GM19238 (cell line): Measurements from ENCODE around the gene CAD.
"Not testable (repeated sequence)": the region's sequence is repeated elsewhere in the genome, so short reads cannot be mapped to it uniquely, and the experiment has no call there.

Experiments used
- DNase-seq: peaks from one replicate; pipeline ENCODE4 v3.0.0; 2011; ENCODE audit warnings: low spot score; ENCODE audit not compliant: insufficient read length

CAD gene

GRCh38 chr2:27217173-27218121 lies at the start of gene CAD:
TSS of gene CAD (plus strand) at chr2:27217369. CDS start at chr2:27217552, 183 bp downstream.
- DNase-seq: peak; percentile 87

- DNase-seq: no peak
Observed at GRCh38 chr2:27170581-27171337, 46.4 kb upstream of the CAD start.

- no peak for DNase-seq
Observed at GRCh38 chr2:27171351-27171848, 45.8 kb upstream of the CAD start.

GRCh38 chr2:27174638-27175037 lies 42.5 kb upstream of the CAD start:
- no peak for DNase-seq

- DNase-seq: no peak
Observed at GRCh38 chr2:27175330-27175729, 41.8 kb upstream of the CAD start.

- DNase-seq: not testable (repeated sequence)
Observed at GRCh38 chr2:27175781-27176180, 41.4 kb upstream of the CAD start.

- DNase-seq: no peak
Observed at GRCh38 chr2:27177441-27178351, 39.5 kb upstream of the CAD start.

GRCh38 chr2:27178469-27178868 lies 38.7 kb upstream of the CAD start:
- no peak for DNase-seq

GRCh38 chr2:27179344-27180000 lies 37.7 kb upstream of the CAD start:
- DNase-seq: no peak

GRCh38 chr2:27182346-27182745 lies 34.8 kb upstream of the CAD start:
- DNase-seq: no peak

GRCh38 chr2:27184115-27184514 lies 33.1 kb upstream of the CAD start:
- no peak for DNase-seq

- no peak for DNase-seq
Observed at GRCh38 chr2:27185331-27186026, 31.7 kb upstream of the CAD start.

GRCh38 chr2:27186613-27187345 lies 30.4 kb upstream of the CAD start:
- DNase-seq: no peak

- DNase-seq: no peak
Observed at GRCh38 chr2:27189989-27190388, 27.2 kb upstream of the CAD start.

- no peak for DNase-seq
Observed at GRCh38 chr2:27191070-27191829, 25.9 kb upstream of the CAD start.

- no peak for DNase-seq
Observed at GRCh38 chr2:27194538-27195354, 22.4 kb upstream of the CAD start.

- DNase-seq: not testable (repeated sequence)
Observed at GRCh38 chr2:27195799-27196198, 21.4 kb upstream of the CAD start.

- not testable (repeated sequence) for DNase-seq
Observed at GRCh38 chr2:27198068-27198467, 19.1 kb upstream of the CAD start.
